ENCODE measurements around the gene TMEM109. TPM values are rescaled to one million over a fixed set of nuclear protein-coding genes. Genes with fewer than 3 reads are reported as not detected.

TMEM109 gene
- total and polyA plus RNA-seq, 2 experiments from 2014 or later = 17.4 to 17.7 TPM

- H3K27me3 Mint-ChIP-seq (ENCODE audit: insufficient read depth, low read depth, poor library complexity) = peaks cover 2% of the 10 kb centered on the region
- no peak overlapping the region for H3K4me2 ChIP-seq
- ATAC-seq (no peak), DNase-seq (ENCODE audit: low spot score) (no peak)
- no peak overlapping the region for H3K27ac ChIP-seq (ENCODE audit: low read depth)
- no peak overlapping the region for H2AFZ ChIP-seq
- no peaks in the 10 kb centered on the region for H3K27me3 ChIP-seq (ENCODE audit: insufficient read depth)
- peaks cover 6% of the 10 kb centered on the region; the same call in 2 of the 3 replicates for H3K4me1 Mint-ChIP-seq
- no peaks in the 10 kb centered on the region for H3K9me2 ChIP-seq (ENCODE audit: insufficient read depth)
- TF ChIP-seq EZH2 (IDR thresholded peaks at IDR 0.05; ENCODE audit: low read depth, unreplicated experiment) = no peak
- no peak for TF ChIP-seq JUNB (IDR thresholded peaks at IDR 0.05; ENCODE audit: unreplicated experiment)
- no peak for TF ChIP-seq ETS1 (IDR thresholded peaks at IDR 0.05)
- TF ChIP-seq POLR2AphosphoS5 (IDR thresholded peaks at IDR 0.05; ENCODE audit: low read depth) = no peak
- TF ChIP-seq, protein P1, sequence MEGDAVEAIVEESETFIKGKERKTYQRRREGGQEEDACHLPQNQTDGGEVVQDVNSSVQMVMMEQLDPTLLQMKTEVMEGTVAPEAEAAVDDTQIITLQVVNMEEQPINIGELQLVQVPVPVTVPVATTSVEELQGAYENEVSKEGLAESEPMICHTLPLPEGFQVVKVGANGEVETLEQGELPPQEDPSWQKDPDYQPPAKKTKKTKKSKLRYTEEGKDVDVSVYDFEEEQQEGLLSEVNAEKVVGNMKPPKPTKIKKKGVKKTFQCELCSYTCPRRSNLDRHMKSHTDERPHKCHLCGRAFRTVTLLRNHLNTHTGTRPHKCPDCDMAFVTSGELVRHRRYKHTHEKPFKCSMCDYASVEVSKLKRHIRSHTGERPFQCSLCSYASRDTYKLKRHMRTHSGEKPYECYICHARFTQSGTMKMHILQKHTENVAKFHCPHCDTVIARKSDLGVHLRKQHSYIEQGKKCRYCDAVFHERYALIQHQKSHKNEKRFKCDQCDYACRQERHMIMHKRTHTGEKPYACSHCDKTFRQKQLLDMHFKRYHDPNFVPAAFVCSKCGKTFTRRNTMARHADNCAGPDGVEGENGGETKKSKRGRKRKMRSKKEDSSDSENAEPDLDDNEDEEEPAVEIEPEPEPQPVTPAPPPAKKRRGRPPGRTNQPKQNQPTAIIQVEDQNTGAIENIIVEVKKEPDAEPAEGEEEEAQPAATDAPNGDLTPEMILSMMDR (conservative IDR thresholded peaks at IDR 0.05; ENCODE audit: low read depth in 2 of 2) = no peak
- no peak for TF ChIP-seq NANOG (IDR thresholded peaks at IDR 0.05; ENCODE audit: borderline replicate concordance)
- no peak for TF ChIP-seq CREB1 (CRISPR knock-in tag; IDR thresholded peaks at IDR 0.05; ENCODE audit: low read depth)
- TF ChIP-seq ZNF331 (CRISPR knock-in tag; IDR thresholded peaks at IDR 0.05; ENCODE audit: low read depth) = no peak
- TF ChIP-seq EZH2phosphoT487 (IDR thresholded peaks at IDR 0.05; ENCODE audit: unreplicated experiment) = no peak
- TF ChIP-seq REST (IDR thresholded peaks at IDR 0.05; ENCODE audit: unreplicated experiment) = no peak
- TF ChIP-seq, protein P2, sequence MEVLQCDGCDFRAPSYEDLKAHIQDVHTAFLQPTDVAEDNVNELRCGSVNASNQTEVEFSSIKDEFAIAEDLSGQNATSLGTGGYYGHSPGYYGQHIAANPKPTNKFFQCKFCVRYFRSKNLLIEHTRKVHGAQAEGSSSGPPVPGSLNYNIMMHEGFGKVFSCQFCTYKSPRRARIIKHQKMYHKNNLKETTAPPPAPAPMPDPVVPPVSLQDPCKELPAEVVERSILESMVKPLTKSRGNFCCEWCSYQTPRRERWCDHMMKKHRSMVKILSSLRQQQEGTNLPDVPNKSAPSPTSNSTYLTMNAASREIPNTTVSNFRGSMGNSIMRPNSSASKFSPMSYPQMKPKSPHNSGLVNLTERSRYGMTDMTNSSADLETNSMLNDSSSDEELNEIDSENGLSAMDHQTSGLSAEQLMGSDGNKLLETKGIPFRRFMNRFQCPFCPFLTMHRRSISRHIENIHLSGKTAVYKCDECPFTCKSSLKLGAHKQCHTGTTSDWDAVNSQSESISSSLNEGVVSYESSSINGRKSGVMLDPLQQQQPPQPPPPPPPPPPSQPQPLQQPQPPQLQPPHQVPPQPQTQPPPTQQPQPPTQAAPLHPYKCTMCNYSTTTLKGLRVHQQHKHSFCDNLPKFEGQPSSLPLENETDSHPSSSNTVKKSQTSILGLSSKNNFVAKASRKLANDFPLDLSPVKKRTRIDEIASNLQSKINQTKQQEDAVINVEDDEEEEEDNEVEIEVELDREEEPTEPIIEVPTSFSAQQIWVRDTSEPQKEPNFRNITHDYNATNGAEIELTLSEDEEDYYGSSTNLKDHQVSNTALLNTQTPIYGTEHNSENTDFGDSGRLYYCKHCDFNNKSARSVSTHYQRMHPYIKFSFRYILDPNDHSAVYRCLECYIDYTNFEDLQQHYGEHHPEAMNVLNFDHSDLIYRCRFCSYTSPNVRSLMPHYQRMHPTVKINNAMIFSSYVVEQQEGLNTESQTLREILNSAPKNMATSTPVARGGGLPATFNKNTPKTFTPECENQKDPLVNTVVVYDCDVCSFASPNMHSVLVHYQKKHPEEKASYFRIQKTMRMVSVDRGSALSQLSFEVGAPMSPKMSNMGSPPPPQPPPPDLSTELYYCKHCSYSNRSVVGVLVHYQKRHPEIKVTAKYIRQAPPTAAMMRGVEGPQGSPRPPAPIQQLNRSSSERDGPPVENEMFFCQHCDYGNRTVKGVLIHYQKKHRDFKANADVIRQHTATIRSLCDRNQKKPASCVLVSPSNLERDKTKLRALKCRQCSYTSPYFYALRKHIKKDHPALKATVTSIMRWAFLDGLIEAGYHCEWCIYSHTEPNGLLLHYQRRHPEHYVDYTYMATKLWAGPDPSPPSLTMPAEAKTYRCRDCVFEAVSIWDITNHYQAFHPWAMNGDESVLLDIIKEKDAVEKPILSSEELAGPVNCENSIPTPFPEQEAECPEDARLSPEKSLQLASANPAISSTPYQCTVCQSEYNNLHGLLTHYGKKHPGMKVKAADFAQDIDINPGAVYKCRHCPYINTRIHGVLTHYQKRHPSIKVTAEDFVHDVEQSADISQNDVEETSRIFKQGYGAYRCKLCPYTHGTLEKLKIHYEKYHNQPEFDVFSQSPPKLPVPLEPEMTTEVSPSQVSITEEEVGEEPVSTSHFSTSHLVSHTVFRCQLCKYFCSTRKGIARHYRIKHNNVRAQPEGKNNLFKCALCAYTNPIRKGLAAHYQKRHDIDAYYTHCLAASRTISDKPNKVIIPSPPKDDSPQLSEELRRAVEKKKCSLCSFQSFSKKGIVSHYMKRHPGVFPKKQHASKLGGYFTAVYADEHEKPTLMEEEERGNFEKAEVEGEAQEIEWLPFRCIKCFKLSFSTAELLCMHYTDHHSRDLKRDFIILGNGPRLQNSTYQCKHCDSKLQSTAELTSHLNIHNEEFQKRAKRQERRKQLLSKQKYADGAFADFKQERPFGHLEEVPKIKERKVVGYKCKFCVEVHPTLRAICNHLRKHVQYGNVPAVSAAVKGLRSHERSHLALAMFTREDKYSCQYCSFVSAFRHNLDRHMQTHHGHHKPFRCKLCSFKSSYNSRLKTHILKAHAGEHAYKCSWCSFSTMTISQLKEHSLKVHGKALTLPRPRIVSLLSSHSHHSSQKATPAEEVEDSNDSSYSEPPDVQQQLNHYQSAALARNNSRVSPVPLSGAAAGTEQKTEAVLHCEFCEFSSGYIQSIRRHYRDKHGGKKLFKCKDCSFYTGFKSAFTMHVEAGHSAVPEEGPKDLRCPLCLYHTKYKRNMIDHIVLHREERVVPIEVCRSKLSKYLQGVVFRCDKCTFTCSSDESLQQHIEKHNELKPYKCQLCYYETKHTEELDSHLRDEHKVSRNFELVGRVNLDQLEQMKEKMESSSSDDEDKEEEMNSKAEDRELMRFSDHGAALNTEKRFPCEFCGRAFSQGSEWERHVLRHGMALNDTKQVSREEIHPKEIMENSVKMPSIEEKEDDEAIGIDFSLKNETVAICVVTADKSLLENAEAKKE (CRISPR knock-in tag; IDR thresholded peaks at IDR 0.05) = no peak
- no peak for TF ChIP-seq ZNF114 (CRISPR knock-in tag; IDR thresholded peaks at IDR 0.05)
- no peak for TF ChIP-seq STAT1 (IDR thresholded peaks at IDR 0.05; ENCODE audit: unreplicated experiment)
- no peaks in the 10 kb centered on the region; the same call in 2 of the 3 replicates for H3K9me3 Mint-ChIP-seq
- no peak overlapping the region for H3K4me3 Mint-ChIP-seq
- no peak overlapping the region for H3K27ac Mint-ChIP-seq
- no peaks in the 10 kb centered on the region for H3K4me1 ChIP-seq (ENCODE audit: insufficient read depth)
- H4K20me1 ChIP-seq (replicated peaks; ENCODE audit: insufficient read depth) = no peaks in the 10 kb centered on the region
- H3K4me3 ChIP-seq = no peak overlapping the region
- no peaks in the 10 kb centered on the region for H3K79me2 ChIP-seq (replicated peaks; ENCODE audit: insufficient read depth)
- no peaks in the 10 kb centered on the region for H3K36me3 ChIP-seq (ENCODE audit: insufficient read depth)
- no peaks in the 10 kb centered on the region for H3K36me3 Mint-ChIP-seq (ENCODE audit: low read depth)
- H3F3A ChIP-seq (replicated peaks; ENCODE audit: low read depth) = no peaks in the 10 kb centered on the region
Measured at GRCh38 chr11:60873533-60873932, 40.4 kb upstream of the TMEM109 start.

Data from GM23338 (cell line).